OCI-LY1 (cell line): Measurements from ENCODE around the gene RAET1L.
"Not testable (repeated sequence)": the region's sequence is repeated elsewhere in the genome, so short reads cannot be mapped to it uniquely, and the experiment has no call there.

Source experiments
- H2AFZ ChIP-seq: fragments of 200-600 bp; sonication (generic), shearing (Covaris generic); 2 replicates; pipeline ENCODE4 v1.6.0; 2014; ENCODE audit warnings: antibody characterized with exemption, mild to moderate bottlenecking, low read length
- H3F3A ChIP-seq: fragments of 200-600 bp; sonication (generic), shearing (Covaris generic); 2 replicates; pipeline ENCODE4 v1.6.0; 2014; ENCODE audit warnings: mild to moderate bottlenecking, antibody characterized with exemption, low read length, moderate library complexity; ENCODE audit not compliant: insufficient read depth
- H3K27ac ChIP-seq: fragments of 200-600 bp; sonication (generic); 2 replicates; pipeline ENCODE4 v1.5.1; 2014; ENCODE audit warnings: low read length, mixed run types, mild to moderate bottlenecking, low read depth; ENCODE audit not compliant: poor library complexity, severe bottlenecking
- H3K27me3 ChIP-seq: fragments of 200-600 bp; sonication (generic); 2 replicates; pipeline ENCODE4 v1.6.0; 2014; ENCODE audit warnings: antibody characterized with exemption, mild to moderate bottlenecking, low read length, moderate library complexity; ENCODE audit not compliant: insufficient read depth
- H3K36me3 ChIP-seq: fragments of 200-600 bp; sonication (generic); 2 replicates; pipeline ENCODE4 v1.6.1; 2014; ENCODE audit warnings: mild to moderate bottlenecking, antibody characterized with exemption, low read length, moderate library complexity, mixed read lengths; ENCODE audit not compliant: insufficient read depth
- H3K4me1 ChIP-seq: fragments of 200-600 bp; sonication (generic); 2 replicates; pipeline ENCODE4 v1.5.1; 2014; ENCODE audit warnings: mild to moderate bottlenecking, low read length, moderate library complexity; ENCODE audit not compliant: insufficient read depth, severe bottlenecking
- H3K4me2 ChIP-seq: fragments of 200-600 bp; sonication (generic), shearing (Covaris generic); 2 replicates; pipeline ENCODE4 v1.6.1; 2014; ENCODE audit warnings: low read length
- H3K4me3 ChIP-seq: fragments of 200-600 bp; sonication (generic); 2 replicates; pipeline ENCODE4 v1.5.1; 2014; ENCODE audit warnings: low read length, low read depth, mild to moderate bottlenecking, mixed read lengths; ENCODE audit not compliant: poor library complexity, severe bottlenecking
- H3K79me2 ChIP-seq: fragments of 200-600 bp; shearing (Covaris generic); 2 replicates; pipeline ENCODE4 v1.6.1; 2016; ENCODE audit warnings: mixed run types, low read length, mixed read lengths; ENCODE audit not compliant: insufficient read depth
- H3K9ac ChIP-seq: fragments of 200-600 bp; sonication (generic), shearing (Covaris generic); 2 replicates; pipeline ENCODE4 v1.6.1; 2014; ENCODE audit warnings: mild to moderate bottlenecking, low read length, mixed read lengths
- H3K9me2 ChIP-seq: fragments of 200-600 bp; sonication (generic), shearing (Covaris generic); 2 replicates; pipeline ENCODE4 v1.6.1; 2014; ENCODE audit warnings: low read depth, mild to moderate bottlenecking, low read length, mixed read lengths
- H3K9me3 ChIP-seq: fragments of 200-600 bp; shearing (Covaris generic); 2 replicates; pipeline ENCODE4 v1.6.1; 2014; ENCODE audit warnings: low read length, mixed read lengths
- H4K20me1 ChIP-seq: fragments of 200-600 bp; sonication (generic), shearing (Covaris generic); 2 replicates; pipeline ENCODE4 v1.6.0; 2016; ENCODE audit warnings: mild to moderate bottlenecking, low read length; ENCODE audit not compliant: insufficient read depth
- EZH2 ChIP-seq: fragments of 200-600 bp; sonication (generic), shearing (Covaris generic); IDR thresholded peaks from 2 replicates; pipeline ENCODE4 v1.8.0; 2017; ENCODE audit warnings: borderline replicate concordance, mixed run types, mild to moderate bottlenecking, antibody characterized with exemption, low read length, moderate library complexity, mixed read lengths
- TF ChIP-seq, protein P1 (sequence below): fragments of 200-600 bp; sonication (generic), shearing (Covaris generic); IDR thresholded peaks from 2 replicates; pipeline ENCODE4 v1.5.1; 2017; ENCODE audit warnings: mild to moderate bottlenecking, antibody characterized with exemption, low read length, moderate library complexity, mixed read lengths

The RAET1L gene

GRCh38 chr6:149977221-149977620 lies 48.1 kb downstream of the RAET1L start:
- H3K4me1 ChIP-seq, result no peaks in the 10 kb centered on the region
- no peak overlapping the region for H2AFZ ChIP-seq
- H3K4me2 ChIP-seq, result no peak overlapping the region
- no peak overlapping the region for H3K9ac ChIP-seq
- no peaks in the 10 kb centered on the region for H3K36me3 ChIP-seq
- no peak overlapping the region for H3K27ac ChIP-seq
- H3K79me2 ChIP-seq, result no peaks in the 10 kb centered on the region
- no peaks in the 10 kb centered on the region for H3K27me3 ChIP-seq
- TF ChIP-seq, protein P1, sequence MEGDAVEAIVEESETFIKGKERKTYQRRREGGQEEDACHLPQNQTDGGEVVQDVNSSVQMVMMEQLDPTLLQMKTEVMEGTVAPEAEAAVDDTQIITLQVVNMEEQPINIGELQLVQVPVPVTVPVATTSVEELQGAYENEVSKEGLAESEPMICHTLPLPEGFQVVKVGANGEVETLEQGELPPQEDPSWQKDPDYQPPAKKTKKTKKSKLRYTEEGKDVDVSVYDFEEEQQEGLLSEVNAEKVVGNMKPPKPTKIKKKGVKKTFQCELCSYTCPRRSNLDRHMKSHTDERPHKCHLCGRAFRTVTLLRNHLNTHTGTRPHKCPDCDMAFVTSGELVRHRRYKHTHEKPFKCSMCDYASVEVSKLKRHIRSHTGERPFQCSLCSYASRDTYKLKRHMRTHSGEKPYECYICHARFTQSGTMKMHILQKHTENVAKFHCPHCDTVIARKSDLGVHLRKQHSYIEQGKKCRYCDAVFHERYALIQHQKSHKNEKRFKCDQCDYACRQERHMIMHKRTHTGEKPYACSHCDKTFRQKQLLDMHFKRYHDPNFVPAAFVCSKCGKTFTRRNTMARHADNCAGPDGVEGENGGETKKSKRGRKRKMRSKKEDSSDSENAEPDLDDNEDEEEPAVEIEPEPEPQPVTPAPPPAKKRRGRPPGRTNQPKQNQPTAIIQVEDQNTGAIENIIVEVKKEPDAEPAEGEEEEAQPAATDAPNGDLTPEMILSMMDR, result no peak
- TF ChIP-seq EZH2, result no peak
- H3K9me3 ChIP-seq, result no peaks in the 10 kb centered on the region
- no peak overlapping the region for H3K4me3 ChIP-seq
- no peaks in the 10 kb centered on the region for H4K20me1 ChIP-seq
- no peaks in the 10 kb centered on the region for H3K9me2 ChIP-seq
- H3F3A ChIP-seq, result no peaks in the 10 kb centered on the region

DNA sequence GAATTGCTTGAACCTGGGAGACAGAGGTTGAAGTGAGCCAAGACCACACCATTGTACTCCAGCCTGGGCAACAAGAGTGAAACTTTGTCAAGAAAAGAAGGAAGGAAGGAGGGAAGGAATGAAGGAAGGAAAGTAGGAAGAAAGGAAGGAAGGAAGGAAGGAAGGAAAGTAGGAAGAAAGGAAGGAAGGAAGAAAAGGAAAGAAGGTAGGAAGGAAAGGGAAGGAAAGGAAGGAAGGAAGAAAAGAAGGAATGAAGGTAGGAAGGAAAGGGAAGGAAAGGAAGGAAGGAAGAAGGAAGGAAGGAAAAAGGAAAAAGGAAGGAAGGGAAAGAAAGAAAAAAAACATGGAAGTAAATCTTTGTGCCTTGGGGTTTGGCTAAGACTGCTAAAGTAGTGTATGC lies 49.9 kb downstream of the RAET1L start:
- Histone ChIP-seq H4K20me1 (no peaks in the 10 kb centered on the region), H3K4me3 (no peak overlapping the region), H3K4me1 (no peaks in the 10 kb centered on the region), H3K27ac (no peak overlapping the region), H3K4me2 (no peak overlapping the region), H3K79me2 (no peaks in the 10 kb centered on the region), H3K9me2 (no peaks in the 10 kb centered on the region), H3K9me3 (no peaks in the 10 kb centered on the region), H3F3A (no peaks in the 10 kb centered on the region), H3K27me3 (no peaks in the 10 kb centered on the region), H3K9ac (no peak overlapping the region), H3K36me3 (no peaks in the 10 kb centered on the region), H2AFZ (no peak overlapping the region)
- TF ChIP-seq EZH2, result no peak
- TF ChIP-seq, protein P1, result no peak

DNA sequence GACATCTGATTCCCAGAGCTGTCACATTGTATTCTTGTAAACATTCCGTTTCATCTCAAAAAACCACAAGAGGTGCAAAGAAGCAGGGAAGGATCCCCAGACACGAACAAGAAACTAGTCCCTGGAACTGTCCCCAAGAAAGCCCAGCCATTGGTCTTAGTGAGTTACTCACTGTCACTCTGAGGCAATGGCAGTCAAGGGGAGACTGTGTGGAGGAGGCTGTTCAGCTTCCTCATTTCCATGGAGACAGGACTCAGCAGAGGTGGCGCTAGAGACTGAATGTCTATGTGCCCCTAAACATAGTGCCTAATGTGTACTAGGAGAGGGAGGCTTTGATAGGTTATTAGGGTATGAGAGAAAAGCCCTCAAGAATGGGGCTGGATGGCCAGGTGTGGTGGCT lies 50.5 kb downstream of the RAET1L start:
- Histone ChIP-seq H3F3A (no peaks in the 10 kb centered on the region), H3K27me3 (no peaks in the 10 kb centered on the region), H2AFZ (no peak overlapping the region), H3K4me2 (no peak overlapping the region), H3K79me2 (no peaks in the 10 kb centered on the region), H4K20me1 (no peaks in the 10 kb centered on the region), H3K4me1 (no peaks in the 10 kb centered on the region), H3K4me3 (no peak overlapping the region), H3K27ac (no peak overlapping the region), H3K36me3 (no peaks in the 10 kb centered on the region), H3K9me2 (no peaks in the 10 kb centered on the region), H3K9ac (no peak overlapping the region), H3K9me3 (no peaks in the 10 kb centered on the region)
- no peak for TF ChIP-seq EZH2
- TF ChIP-seq, protein P1, result peak; percentile 23; the same call in 1 of the 2 replicates

- H3K9me2 ChIP-seq, H3K27me3 ChIP-seq, H3K9me3 ChIP-seq, H3F3A ChIP-seq, H3K9ac ChIP-seq, H3K36me3 ChIP-seq, H2AFZ ChIP-seq, H3K4me1 ChIP-seq, H3K4me2 ChIP-seq, H3K79me2 ChIP-seq, H3K4me3 ChIP-seq, H4K20me1 ChIP-seq, H3K27ac ChIP-seq: not testable (repeated sequence)
Measured at GRCh38 chr6:149974394-149974793, 50.9 kb downstream of the RAET1L start.
